HG02885 (cell line): Measurements from ENCODE around the gene MAOA.
"Not testable (repeated sequence)": the region's sequence is repeated elsewhere in the genome, so short reads cannot be mapped to it uniquely, and the experiment has no call there.

Experiments used
- ATAC-seq: cut with Tn5 transposase; IDR thresholded peaks from one replicate; pipeline ENCODE4 v1.9.1; 2021; ENCODE audit warnings: mild to moderate bottlenecking; ENCODE audit not compliant: unreplicated experiment, poor library complexity

MAOA gene

GRCh38 chrX:43661521-43662240 lies 5.6 kb downstream of the MAOA start:
- no peak for ATAC-seq

DNA sequence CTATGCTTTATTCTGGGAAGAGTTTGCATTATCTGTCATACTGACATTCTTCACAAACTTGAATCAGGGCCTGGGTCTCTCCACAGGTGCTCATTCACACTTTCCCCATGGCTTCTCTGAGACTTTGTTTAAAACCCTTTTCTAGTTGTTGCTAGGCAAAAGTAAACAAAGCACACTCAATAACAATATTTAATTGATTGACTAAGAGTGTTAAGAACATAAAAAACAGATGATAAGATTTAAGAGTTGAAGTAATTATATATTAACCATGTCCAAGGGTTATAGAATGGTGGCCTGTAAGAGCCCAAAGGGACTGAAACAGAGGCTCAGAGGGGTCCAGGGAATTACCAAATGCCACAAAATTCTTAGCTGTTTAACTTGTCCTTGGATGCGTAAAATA lies 7.1 kb downstream of the MAOA start:
- ATAC-seq: no peak

GRCh38 chrX:43664258-43664657 lies 8.2 kb downstream of the MAOA start:
- no peak for ATAC-seq

GRCh38 chrX:43664708-43665107 lies 8.6 kb downstream of the MAOA start:
- ATAC-seq: no peak

DNA sequence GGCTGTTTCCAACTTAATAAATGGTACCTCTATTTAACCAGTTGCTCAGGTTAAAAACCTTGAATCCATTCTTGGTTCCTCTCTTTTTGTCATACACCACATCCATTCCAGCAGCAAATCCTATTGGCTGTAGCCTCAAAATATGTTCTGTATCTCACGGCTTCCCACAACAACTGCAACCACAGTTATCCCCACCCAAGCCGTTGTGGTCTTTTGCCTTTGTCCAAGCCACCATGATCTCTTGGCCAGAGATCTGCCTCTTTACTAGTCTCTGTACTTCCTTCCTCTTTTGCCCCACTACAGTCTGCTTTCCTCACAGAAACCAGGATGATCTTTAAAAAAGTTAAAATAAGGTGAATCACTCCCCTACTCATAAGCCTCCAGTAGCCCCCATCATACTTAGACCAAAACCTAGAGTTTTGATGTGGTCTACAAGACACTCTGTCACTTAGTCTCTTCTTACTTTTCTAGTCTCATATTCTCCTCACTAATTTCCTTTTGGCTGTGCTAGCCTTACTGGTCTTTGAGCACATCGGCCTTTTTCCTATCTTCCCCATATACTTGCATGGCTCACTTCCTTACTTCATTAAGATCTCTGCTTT lies 10.3 kb downstream of the MAOA start:
- no peak for ATAC-seq

DNA sequence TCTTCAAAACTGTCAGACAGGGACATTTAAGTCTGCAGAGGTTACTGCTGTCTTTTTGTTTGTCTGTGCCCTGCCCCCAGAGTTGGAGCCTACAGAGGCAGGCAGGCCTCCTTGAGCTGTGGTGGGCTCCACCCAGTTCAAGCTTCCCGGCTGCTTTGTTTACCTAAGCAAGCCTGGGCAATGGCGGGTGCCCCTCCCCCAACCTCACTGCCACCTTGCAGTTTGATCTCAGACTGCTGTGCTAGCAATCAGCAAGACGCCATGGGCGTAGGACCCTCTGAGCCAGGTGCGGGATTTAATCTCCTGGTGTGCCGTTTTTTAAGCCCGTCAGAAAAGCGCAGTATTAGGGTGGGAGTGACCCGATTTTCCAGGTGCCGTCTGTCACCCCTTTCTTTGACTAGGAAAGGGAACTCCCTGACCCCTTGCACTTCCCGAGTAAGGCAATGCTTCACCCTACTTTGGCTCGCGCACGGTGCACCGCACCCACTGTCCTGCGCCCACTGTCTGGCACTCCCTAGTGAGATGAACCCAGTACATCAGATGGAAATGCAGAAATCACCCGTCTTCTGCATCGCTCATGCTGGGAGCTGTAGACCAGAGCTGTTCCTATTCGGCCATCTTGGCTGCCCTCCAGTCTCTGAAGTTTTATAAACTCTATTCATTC lies 20.0 kb downstream of the MAOA start:
- ATAC-seq: not testable (repeated sequence)

DNA sequence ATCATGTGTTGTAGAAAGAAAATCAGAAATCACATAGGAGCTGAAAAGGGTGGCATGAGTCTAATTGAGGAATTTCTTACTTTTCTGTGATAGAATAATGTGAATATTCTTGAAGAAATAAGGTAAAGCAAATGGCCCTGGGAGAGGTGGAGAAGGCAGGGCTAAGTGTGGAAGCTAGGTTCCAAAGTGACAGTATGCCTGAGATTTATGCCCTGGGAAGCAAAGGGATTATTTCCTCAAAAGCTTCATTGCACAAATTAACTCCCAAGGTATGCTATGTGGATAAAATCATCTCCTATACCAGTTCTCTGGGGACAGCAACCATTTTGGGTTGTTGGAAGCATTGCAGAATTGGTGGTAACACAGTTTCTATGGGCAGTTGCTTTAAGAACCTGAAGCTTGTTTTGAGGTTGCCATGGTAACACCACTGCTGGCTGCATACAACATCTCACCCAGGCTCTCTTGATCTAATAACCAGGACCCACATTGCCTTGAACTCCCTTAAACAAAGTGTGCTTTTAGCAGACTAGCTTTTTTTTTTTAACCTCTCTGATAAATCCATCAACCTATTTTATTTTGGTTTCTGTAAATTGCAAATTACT lies 21.0 kb downstream of the MAOA start:
- no peak for ATAC-seq

GRCh38 chrX:43677993-43678392 lies 21.9 kb downstream of the MAOA start:
- ATAC-seq: no peak

DNA sequence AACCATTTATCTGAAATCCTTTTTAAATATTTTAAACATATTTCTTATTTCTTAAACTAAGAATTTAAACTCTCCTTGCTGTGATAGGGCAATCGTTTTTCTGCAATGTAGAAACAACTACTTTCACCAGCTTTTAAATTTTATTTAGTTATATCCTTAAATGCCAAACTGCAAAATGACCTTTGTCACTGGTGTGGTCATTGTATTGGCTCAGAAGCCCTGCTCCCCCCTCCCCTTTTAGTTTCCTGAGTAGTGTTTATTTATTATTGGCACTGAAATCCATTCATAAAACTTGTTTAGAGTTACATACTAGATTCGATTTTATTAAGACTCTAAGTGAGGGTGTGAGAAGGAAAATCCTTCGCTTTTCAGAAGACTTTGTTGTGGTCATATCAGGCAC lies 23.0 kb downstream of the MAOA start:
- no peak for ATAC-seq

DNA sequence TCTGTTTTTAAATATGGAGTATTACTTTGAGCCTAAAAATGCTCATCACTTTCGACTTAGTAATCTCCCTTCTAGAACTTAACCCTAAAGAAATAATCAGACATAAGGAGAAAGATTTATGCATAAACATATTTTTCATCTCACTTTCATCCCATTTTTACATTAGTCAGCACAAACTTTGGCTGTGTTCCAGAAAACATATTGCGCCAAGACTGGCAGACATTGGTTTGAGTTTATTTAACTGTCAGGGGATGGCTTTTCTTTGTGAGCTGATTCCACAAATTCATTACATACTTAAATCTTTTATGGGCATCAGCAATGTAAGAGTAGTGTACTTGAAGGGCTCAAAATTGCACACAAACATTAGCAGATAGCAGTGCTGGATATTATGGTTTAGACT lies 23.7 kb downstream of the MAOA start:
- ATAC-seq: no peak

- ATAC-seq: no peak
Observed at GRCh38 chrX:43682726-43683125, 26.6 kb downstream of the MAOA start.

DNA sequence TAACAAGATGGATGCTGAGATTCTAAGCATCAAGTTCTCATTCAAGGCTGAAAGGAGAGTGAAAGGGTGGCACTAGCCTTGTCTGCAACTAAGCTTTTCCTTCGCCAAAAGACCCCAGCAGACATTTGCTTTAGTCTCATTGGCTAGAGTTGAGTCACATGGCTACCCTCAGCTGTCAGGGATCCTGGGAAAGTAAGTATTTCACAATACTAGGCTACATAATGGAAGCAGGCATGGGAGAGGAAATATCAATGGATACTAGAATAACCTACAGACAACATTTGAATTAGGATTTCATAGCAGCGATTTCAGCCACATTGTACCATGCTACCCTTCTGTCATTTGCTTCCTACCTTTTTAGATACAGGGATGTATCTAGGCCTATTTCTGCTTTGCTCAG lies 29.1 kb downstream of the MAOA start:
- ATAC-seq: no peak

DNA sequence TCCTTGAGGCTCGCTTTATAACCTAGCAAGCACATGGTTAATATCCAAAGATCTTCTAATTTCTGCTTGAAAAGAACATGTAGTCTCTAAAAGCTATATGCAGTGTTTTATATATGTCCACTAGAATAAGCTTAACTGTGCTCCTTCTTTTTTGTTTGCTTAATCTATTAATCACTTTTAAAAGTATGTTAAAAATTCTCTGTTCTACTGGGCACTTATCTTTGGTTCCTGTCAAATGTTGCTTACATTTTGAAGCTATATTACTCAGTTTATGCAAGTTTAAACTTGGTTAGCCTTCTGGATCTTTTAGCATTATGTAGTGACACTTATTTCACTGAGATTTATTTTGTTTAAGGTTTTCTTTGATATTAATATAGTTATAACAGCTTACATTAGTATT lies 32.5 kb downstream of the MAOA start:
- ATAC-seq: no peak

GRCh38 chrX:43693602-43694406 lies 37.7 kb downstream of the MAOA start:
- ATAC-seq: no peak

DNA sequence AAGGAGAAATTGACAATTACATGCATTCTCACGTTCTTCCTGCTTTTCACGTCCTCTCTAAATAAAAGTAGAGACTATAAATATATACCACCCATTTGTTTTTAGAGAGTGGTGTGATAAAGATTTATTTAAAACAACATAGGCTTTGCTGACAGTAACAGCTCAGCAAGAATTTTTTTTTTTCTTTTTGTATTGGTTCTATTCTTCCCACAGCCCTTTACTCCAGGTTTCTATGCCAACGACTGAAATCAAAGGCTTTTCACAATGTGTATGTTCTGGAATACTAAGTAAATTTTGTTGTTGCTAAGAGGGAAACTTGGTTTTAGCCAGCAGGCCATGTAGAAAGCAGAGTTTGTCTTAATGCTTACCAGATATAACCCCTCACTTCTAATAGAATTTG lies 43.4 kb downstream of the MAOA start:
- no peak for ATAC-seq

- no peak for ATAC-seq
Observed at GRCh38 chrX:43702079-43702524, 46.0 kb downstream of the MAOA start.

DNA sequence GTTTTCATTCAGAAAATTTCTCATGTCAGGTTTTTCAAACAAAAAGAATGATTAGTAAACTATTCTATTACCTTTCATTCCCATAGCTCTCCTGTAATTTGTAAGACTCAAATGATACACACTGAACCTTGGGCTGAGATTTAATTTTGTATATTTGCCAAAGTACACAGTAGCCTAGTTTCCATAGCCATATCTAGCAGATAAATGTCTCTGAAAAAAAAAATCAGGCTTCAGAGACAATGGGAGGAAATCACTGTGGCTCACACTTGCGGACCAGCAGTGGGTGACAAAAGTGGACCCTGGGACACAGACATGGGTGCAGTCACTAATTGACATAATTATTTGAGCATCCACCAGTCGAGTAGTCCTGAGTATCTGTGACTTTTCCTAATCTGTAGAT lies 46.6 kb downstream of the MAOA start:
- ATAC-seq: no peak

- ATAC-seq: no peak
Observed at GRCh38 chrX:43703211-43703791, 47.2 kb downstream of the MAOA start.

GRCh38 chrX:43706786-43707370 lies 50.8 kb downstream of the MAOA start:
- ATAC-seq: no peak
